HAP-1 (cell line): ENCODE results near the gene TAAR1.
"Not testable (repeated sequence)": the region's sequence is repeated elsewhere in the genome, so short reads cannot be mapped to it uniquely, and the experiment has no call there.

Experiments
- DNase-seq, 2 experiments: peaks; one replicate each; pipeline ENCODE4 v3.0.0-alpha.2; 2016 to 2020; ENCODE audit warnings: low spot score in 2 of 2
- H3K27me3 ChIP-seq: fragments of 250-450 bp; sonication (Bioruptor Pico); 2 replicates; pipeline ENCODE4 v1.5.1; 2020; ENCODE audit warnings: low read depth, mild to moderate bottlenecking, moderate library complexity
- H3K36me3 ChIP-seq: fragments of 250-450 bp; sonication (Bioruptor Pico); replicated peaks from 2 replicates; pipeline ENCODE4 v1.5.1; 2020; ENCODE audit warnings: mild to moderate bottlenecking
- H3K4me1 ChIP-seq: fragments of 250-450 bp; sonication (Bioruptor Pico); 2 replicates; pipeline ENCODE4 v1.5.1; 2020; ENCODE audit warnings: mild to moderate bottlenecking
- H3K4me3 ChIP-seq: fragments of 250-450 bp; sonication (Bioruptor Pico); 2 replicates; pipeline ENCODE4 v1.5.1; 2020; ENCODE audit warnings: mild to moderate bottlenecking, moderate library complexity
- H3K9me3 ChIP-seq: fragments of 250-450 bp; sonication (Bioruptor Pico); 2 replicates; pipeline ENCODE4 v1.5.1; 2020; ENCODE audit warnings: mild to moderate bottlenecking, moderate library complexity
- in situ Hi-C: fragments of 300-500 bp; cut with MboI; formaldehyde crosslinking; loops from 3 replicates; pipeline ENCODE4 v1.14.3; 2020; ENCODE audit warnings: low sequenced_read_pairs, inconsistent platforms, mixed read lengths

TAAR1 gene

DNA sequence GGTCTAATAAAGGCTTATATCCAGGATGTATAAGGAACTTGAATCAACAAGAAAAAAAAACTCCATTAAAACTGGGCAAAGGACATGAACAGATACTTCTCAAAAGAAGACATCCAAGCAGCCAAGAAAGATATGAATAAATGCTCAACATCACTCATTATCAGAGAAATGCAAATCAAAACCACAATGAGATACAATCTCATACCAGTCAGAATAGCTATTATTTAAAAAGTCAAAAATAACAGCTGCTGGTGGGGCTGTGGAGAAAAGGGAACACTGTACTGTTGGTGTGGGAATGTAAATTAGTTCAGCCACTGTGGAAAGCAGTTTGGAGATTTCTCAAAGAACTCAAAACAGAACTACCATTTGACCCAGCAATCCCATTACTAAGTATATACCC lies 20.1 kb upstream of the TAAR1 start:
- in situ Hi-C loops, H3K9me3 ChIP-seq, H3K36me3 ChIP-seq, H3K4me1 ChIP-seq, H3K27me3 ChIP-seq, H3K4me3 ChIP-seq, DNase-seq: not testable (repeated sequence)

DNA sequence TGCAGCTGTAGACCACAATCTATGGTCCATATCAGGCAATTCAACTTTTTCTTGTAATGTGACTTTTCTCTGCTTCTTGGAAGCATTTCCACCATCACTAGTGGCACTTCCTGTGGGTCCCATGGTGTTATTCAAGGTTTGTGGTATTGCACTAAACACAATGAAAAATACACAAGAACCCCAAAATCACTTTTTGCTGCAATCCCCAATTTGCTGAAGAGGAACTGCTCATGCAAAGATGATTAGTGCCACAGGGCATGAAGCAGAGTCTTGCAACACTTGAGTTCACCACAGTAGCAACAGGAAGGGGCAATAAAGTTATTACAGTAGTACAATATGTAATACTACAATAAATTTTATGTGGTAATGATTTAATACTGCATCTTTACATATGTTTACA lies 16.8 kb upstream of the TAAR1 start:
- Histone ChIP-seq H3K27me3 (peaks cover 2% of the 10 kb centered on the region; the same call in 1 of the 2 replicates), H3K4me1 (no peaks in the 10 kb centered on the region), H3K9me3 (no peaks in the 10 kb centered on the region), H3K4me3 (no peak overlapping the region), H3K36me3 (no peaks in the 10 kb centered on the region)
- in situ Hi-C loops, result no loop called here
- DNase-seq, result no peak

DNA sequence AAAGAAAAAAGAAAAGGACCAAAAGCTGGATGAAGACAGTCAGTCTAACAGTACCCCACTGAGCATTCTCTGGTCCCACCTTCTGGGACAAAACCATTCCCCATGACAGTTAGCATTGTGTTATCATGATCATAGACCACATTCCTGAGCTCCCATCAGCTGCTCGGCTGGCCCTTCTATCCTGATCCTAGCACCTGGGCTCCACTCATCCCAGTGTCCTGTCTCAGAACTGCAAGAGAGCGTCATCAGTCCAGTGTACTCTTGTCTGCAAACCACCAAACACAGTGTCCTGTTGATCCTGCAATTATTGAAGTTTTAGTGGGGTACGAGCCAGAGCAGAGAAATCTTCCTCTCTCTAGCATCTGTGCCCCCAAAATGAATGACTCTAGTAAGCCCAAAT lies 16.0 kb upstream of the TAAR1 start:
- in situ Hi-C loops, result no loop called here
- Histone ChIP-seq H3K27me3 (peaks cover 2% of the 10 kb centered on the region; the same call in 1 of the 2 replicates), H3K9me3 (no peaks in the 10 kb centered on the region), H3K4me1 (no peaks in the 10 kb centered on the region), H3K4me3 (no peak overlapping the region), H3K36me3 (no peaks in the 10 kb centered on the region)
- no peak for DNase-seq

DNA sequence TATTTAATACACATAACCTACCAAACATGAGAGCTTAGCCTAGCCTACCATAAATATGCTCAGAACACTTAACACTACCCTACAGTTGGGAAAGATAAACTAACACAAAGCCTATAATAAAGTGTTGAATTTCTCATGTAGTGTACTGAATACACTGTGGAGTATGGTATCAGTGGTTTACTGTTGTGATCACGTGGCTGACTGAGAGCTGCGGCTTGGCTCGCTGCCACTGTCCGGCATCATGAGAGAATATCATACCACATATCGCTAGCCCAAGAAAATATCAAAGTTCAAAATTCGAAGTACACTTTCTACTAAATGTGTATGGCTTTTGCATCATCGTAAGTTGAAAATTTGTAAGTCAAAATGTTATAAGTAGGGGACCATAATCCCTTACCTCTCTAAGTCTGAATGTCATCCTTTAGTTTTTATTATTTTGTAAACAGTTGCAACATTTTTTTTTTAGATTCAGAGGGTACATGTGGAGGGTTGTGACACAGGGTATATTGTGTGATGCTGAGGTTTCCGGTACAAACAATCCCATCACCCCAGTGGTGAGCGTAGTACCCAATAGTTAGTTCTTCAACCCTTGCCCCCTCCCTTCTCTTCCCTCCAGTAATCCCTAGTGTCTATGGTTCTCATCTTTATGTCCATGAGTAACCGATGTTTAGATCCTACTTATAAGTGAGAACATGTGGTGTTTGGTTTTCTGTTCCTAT lies 14.6 kb upstream of the TAAR1 start:
- DNase-seq, result no peak
- in situ Hi-C loops, result no loop called here
- Histone ChIP-seq H3K4me3 (no peak overlapping the region), H3K36me3 (no peaks in the 10 kb centered on the region), H3K4me1 (no peaks in the 10 kb centered on the region), H3K9me3 (no peaks in the 10 kb centered on the region), H3K27me3 (peaks cover 2% of the 10 kb centered on the region; the same call in 1 of the 2 replicates)

DNA sequence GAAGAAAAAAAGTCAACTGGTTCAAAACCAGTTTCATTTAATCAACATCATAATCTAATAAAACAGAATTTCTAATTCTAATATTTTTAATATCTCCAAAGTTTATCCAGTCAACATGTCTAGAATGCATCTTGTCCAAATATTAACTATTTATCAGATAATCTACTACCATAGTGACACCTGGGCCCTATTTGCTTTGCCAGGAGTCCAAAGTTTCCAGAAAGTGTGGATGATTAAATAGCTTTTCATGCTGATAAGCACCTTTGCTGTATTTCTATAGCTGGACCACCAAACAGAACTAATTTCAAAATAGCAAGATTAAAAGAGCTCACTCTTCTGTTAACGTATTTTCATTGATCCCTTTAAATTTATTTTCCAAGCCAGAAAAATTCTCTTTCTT lies 12.3 kb upstream of the TAAR1 start:
- H3K27me3 ChIP-seq, result peaks cover 2% of the 10 kb centered on the region; the same call in 1 of the 2 replicates
- in situ Hi-C loops, result no loop called here

DNA sequence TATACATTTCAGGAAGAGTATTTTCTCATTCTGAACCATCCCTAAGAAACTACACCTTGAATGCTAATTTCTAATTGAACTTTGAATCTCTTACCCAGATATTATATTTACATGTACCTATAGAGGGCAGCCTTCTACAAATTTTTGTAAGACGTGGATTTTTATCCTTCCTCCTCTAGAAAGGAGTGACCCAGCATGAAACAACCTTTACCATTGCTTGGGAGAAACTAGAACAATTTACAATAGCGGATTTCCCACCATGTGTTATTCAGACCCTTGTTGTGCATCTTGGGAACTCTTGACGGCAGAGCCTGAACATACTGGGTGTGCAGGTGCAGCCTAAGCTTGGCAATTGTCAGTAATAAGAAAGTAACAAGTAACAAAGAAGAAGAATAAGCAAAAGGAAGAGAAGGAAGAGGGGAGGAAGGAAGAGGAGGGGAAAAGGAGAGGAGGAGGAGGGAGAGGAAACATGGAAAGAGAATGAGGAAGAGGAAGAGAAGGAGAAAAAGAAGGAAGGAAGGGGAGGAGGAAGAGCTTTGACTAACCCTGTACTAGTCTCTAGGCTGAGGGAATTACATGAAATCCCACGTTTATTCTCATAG lies 10.8 kb upstream of the TAAR1 start:
- Histone ChIP-seq H3K4me3 (no peak overlapping the region), H3K4me1 (no peaks in the 10 kb centered on the region), H3K9me3 (no peaks in the 10 kb centered on the region), H3K36me3 (no peaks in the 10 kb centered on the region), H3K27me3 (peaks cover 2% of the 10 kb centered on the region; the same call in 1 of the 2 replicates)
- DNase-seq, result peak in 1 of 2 experiments; percentile 67
- in situ Hi-C loops, result no loop called here

More for the DNA sequence above, 12.3 kb upstream of the TAAR1 start:
- H3K9me3 ChIP-seq, result no peaks in the 10 kb centered on the region
- H3K36me3 ChIP-seq, result no peaks in the 10 kb centered on the region
- DNase-seq, result no peak
- no peak overlapping the region for H3K4me3 ChIP-seq
- H3K4me1 ChIP-seq, result no peaks in the 10 kb centered on the region

DNA sequence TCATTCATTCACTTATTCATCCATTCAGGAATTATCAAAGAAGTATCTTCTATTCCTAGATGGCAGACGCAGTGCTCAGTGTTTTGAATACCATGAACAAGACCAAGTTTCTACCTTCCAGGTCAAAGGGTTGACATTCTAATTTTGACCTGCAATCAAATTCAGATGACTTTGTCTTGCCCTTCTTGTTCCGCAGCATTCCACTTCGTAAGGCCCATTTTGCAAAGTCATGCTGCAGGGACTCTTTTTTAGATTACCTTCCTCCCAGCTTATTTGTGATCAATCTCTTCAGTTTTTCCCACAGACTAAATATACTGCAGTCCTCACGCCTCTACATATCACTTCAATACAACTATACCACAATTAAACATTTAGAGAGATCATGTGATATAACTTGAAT lies 7.1 kb upstream of the TAAR1 start:
- in situ Hi-C loops, result no loop called here
- Histone ChIP-seq H3K4me3 (no peak overlapping the region), H3K36me3 (no peaks in the 10 kb centered on the region), H3K27me3 (peaks cover 2% of the 10 kb centered on the region; the same call in 1 of the 2 replicates), H3K4me1 (no peaks in the 10 kb centered on the region), H3K9me3 (no peaks in the 10 kb centered on the region)
- no peak for DNase-seq

DNA sequence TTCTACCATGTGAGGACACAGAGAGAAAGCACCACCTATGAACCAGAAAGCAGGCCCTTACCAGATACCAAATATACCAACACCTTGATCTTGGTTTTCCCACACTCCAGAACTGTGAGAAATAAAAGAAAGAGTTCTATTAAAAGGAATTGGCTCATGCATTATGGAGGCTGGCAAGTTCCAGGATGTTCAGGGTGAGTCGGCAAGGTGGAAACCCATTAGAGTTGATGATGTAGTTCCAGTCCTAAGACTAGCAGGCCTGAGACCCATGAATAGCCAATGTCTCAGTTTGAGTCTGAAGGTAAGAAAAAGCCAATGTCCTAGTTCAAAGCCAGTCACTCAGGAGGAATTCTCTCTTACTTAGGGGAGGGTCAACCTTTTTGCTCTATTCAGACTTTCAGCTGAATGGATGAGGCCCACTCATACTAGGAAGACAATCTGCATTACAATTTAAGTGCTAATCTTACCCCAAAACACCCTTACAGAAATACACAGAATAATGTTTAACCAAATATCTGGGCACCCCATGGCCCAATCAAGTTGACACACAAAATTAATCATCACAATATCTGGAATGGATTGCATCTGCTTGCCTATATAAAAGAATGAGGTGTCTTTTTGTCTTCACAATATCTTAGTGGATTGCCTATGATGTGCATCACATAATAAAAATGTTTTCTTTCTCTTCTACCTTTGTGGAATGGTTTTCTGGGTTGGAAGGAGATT lies 5.5 kb upstream of the TAAR1 start:
- Histone ChIP-seq H3K4me3 (no peak overlapping the region), H3K9me3 (no peaks in the 10 kb centered on the region), H3K36me3 (no peaks in the 10 kb centered on the region), H3K4me1 (no peaks in the 10 kb centered on the region), H3K27me3 (no peaks in the 10 kb centered on the region)
- in situ Hi-C loops, result no loop called here
- no peak for DNase-seq

DNA sequence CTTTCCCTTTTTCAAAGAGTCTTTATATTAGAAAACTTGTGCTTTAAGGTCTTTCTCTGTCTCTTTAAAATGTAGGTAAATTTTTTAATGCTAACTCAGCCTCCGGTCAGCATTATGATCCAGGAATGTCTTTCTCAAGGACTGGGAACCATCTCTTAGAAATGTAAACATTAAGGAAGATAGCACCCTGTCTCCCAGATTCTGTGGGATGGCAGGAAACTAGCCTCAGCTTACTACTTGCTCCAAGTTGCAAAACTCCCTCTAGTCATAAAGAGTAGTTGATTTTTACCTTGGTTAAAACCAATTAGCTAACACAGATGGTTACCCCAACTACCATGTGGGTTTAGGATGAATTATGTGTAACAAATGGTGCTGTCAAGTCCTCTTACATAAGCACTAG lies 4.7 kb upstream of the TAAR1 start:
- no peaks in the 10 kb centered on the region for H3K36me3 ChIP-seq
- no peaks in the 10 kb centered on the region for H3K4me1 ChIP-seq
- H3K27me3 ChIP-seq, result no peaks in the 10 kb centered on the region; the same call in 1 of the 2 replicates
- no peak for DNase-seq
- H3K9me3 ChIP-seq, result no peaks in the 10 kb centered on the region
- H3K4me3 ChIP-seq, result no peak overlapping the region
- in situ Hi-C loops, result no loop called here

DNA sequence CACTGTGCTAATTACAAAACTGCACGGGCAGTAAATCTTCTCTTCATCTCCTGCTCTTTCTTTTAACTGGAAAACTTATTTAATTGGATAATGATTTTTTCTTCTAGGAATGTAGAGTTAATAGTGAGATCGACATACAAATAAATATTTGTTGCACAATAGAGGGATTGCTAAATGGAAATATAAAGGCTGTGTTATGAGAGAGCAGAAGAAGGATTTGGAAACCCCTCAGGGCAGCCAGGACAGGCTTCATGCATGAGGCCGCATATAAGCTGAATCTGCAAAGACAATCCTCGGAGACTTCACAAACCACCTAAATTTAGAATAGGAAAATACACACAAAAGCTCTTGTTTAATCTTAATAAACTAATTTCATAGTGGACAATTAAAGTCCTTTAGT lies 2.9 kb upstream of the TAAR1 start:
- Histone ChIP-seq H3K36me3 (no peaks in the 10 kb centered on the region), H3K27me3 (no peaks in the 10 kb centered on the region; the same call in 1 of the 2 replicates), H3K4me1 (no peaks in the 10 kb centered on the region), H3K4me3 (no peak overlapping the region), H3K9me3 (no peaks in the 10 kb centered on the region)
- no peak for DNase-seq
- in situ Hi-C loops, result no loop called here

DNA sequence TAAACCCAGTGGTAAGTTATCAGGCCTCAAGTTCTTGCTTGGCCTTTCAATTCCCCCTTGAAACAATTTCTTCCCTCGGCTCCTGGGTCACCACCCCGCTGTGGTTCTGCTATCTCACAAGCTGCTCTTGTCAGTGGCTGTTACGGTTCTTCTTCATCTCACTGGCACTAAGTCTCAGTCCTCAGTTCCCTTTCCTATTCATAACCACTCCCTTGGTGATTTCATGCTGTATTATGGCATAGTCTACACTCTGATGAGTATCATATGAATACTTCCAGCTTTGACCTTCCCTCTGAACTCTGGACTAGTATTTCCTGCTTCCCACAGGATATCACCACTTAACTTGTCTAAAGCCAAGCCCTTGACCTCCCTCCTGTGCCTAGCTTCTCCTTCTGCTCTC lies 7.9 kb downstream of the TAAR1 start:
- no peaks in the 10 kb centered on the region for H3K36me3 ChIP-seq
- no peaks in the 10 kb centered on the region for H3K4me1 ChIP-seq
- H3K27me3 ChIP-seq, result peaks cover 4% of the 10 kb centered on the region; the same call in 1 of the 2 replicates
- no peaks in the 10 kb centered on the region for H3K9me3 ChIP-seq
- in situ Hi-C loops, result no loop called here
- no peak overlapping the region for H3K4me3 ChIP-seq
- DNase-seq, result no peak

DNA sequence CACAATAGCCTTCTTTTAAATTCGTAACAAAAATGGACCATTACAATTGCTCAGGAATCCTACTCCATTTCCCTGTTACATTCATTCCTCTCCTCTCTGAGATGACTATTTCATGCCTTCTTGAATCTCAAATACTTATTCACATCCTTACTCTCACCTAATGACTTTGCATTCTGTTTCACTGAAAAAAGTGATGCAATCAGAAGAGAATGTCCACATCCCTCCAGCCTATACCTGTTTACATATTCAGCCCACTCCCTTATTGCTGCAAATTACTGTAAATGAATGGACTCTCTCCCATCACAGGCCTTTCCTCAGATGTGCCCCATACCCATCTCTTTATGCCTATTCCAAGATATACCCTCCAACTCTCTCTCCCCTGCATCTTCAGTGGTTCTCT lies 8.6 kb downstream of the TAAR1 start:
- H3K4me3 ChIP-seq, result no peak overlapping the region
- no peaks in the 10 kb centered on the region for H3K9me3 ChIP-seq
- no peak for DNase-seq
- in situ Hi-C loops, result no loop called here
- peaks cover 4% of the 10 kb centered on the region; the same call in 1 of the 2 replicates for H3K27me3 ChIP-seq
- no peaks in the 10 kb centered on the region for H3K36me3 ChIP-seq
- no peaks in the 10 kb centered on the region for H3K4me1 ChIP-seq

DNA sequence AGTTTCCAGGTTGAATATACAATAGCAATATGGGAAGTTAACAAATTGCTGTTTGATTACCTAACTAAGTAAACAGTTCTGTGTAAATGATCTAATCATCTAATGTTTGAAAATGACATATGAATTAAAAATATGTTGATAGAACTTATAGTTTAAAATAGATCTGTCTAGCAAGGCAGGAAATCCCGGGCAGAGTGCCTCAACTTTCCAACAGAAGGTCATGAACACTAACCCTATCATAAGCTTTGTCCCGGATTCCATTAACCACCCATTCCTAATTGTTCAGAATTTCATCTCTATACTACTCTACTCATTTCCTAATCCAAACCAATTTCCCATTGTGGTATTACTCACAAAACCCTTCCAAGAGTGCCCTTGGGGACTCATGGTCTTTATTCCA lies 10.2 kb downstream of the TAAR1 start:
- Histone ChIP-seq H3K27me3 (peaks cover under 1% of the 10 kb centered on the region; the same call in 1 of the 2 replicates), H3K36me3 (no peaks in the 10 kb centered on the region), H3K4me3 (no peak overlapping the region), H3K9me3 (no peaks in the 10 kb centered on the region), H3K4me1 (no peaks in the 10 kb centered on the region)
- in situ Hi-C loops, result no loop called here
- DNase-seq, result no peak

DNA sequence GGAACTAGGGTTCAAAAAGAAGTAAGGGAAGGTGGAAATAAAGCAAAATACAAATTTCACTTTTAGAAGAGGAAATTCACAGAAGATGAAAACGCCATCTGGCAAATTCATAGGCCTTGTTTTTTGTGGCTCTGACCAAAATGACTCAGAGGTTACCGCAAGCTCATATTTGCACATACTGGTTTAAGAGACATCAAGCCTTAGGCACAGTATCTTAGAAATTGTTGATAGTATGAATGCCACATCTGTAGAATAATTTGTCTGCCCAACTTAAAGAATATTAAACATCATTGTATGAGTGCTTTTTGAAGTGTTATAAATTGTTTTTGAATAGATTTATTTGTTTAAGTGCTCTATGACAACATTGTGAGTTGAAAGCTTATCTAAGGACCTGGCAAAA lies 10.6 kb downstream of the TAAR1 start:
- Histone ChIP-seq H3K4me1 (no peaks in the 10 kb centered on the region), H3K4me3 (no peak overlapping the region), H3K9me3 (no peaks in the 10 kb centered on the region), H3K36me3 (no peaks in the 10 kb centered on the region), H3K27me3 (no peaks in the 10 kb centered on the region; the same call in 1 of the 2 replicates)
- in situ Hi-C loops, result no loop called here
- DNase-seq, result no peak
